GM21717 (cell line): ENCODE measurements around the gene UBE2J2.

ENCODE experiments used
- ATAC-seq: cut with Tn5 transposase; IDR thresholded peaks from one replicate; pipeline ENCODE4 v1.9.1; 2021; ENCODE audit warnings: mild to moderate bottlenecking, moderate library complexity; ENCODE audit not compliant: unreplicated experiment

Gene UBE2J2

GRCh38 chr1:1242461-1243265 lies 31.0 kb downstream of the UBE2J2 start:
- ATAC-seq, result no peak

DNA sequence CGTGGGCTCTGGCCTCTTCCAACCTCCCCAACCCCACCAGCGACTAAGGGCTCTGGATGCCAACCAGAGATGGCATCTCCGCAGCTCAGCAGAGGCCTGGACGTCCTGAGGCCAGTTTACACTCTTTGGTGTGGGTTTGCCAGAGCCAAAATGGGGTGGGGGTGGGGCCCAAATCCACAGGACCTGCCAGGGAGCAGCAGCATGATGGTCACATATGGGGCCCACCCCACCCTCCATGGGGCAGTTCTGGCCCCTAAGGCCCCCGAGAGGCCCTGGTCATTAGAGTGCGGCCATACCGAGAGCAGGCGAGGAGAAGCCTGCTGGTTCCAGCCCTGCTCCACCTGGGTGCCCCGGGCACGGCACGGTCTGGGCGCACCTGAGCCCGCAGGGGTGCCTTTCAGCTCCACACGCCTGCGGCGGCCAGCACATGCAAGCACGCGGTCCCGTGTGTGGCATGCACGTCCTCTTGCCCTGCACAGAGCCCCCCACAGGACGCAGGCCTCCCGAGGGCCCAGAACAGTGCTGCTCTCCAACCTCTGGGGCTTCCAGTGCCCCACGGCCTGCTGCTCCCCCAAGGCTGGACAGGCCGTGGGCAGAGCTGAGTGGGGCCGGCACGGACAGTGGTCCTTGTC lies 31.9 kb downstream of the UBE2J2 start:
- ATAC-seq, result no peak

GRCh38 chr1:1240822-1241587 lies 32.6 kb downstream of the UBE2J2 start:
- ATAC-seq, result no peak

GRCh38 chr1:1240348-1240732 lies 33.3 kb downstream of the UBE2J2 start:
- no peak for ATAC-seq

DNA sequence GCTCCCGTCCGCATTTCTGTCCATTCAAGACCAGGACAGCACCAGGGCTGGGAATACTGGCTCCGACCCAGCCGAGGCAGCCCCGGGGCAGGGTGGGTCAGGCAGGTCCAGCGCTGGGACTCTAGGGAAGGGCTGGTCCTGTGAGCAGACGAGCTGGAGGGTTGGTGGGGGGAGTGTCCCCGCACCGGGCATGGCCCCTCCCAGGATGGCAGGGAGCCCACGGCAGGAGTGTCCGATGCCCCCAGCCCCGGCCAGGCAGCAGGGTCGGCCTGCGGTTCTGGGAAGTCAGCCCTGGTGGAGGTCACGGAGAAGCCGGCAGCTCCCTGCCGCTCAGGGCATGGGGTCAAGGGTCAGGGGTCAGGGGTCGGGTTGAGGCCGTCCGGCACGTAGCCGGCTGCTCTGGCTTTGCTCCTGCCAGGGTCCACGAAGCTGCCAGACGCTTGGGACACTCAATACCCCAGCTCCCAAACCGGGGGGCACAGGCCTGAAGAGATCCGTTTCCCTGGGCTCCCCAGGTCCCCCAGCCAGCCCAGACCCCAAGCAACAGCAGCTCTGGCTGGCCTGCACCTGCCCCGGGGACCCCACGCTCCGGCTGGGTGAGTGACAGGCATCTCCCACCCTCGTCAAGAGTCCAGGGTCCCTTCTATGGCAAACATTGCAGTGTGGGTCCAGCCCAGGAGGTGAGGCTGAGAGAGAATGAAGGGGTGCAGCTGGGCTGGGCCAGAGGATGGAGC lies 33.9 kb downstream of the UBE2J2 start:
- ATAC-seq, result no peak

GRCh38 chr1:1239227-1239613 lies 34.4 kb downstream of the UBE2J2 start:
- ATAC-seq, result no peak

DNA sequence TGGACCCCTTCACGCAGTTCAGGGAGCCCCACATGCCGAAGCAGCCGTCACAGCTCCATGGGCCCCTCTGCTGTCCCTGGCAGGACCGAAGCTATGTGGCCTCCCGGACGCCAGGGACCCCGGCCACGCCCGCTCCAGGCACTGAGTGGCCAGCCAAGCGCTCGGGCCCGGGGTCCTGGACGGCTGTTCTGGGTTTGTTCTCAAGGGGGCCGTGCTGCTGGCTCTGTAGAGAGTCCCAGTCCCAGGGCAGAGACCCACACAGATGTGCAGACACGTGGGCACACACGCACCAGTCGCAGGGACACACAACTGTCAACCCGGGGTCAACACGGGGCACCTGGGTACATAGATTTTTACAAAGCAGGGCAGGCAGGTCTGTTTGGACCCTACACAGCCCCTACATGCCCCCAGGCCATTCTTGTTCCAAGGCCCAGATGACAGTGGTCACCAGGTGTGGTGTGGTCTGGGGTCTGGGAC lies 34.9 kb downstream of the UBE2J2 start:
- ATAC-seq, result no peak

DNA sequence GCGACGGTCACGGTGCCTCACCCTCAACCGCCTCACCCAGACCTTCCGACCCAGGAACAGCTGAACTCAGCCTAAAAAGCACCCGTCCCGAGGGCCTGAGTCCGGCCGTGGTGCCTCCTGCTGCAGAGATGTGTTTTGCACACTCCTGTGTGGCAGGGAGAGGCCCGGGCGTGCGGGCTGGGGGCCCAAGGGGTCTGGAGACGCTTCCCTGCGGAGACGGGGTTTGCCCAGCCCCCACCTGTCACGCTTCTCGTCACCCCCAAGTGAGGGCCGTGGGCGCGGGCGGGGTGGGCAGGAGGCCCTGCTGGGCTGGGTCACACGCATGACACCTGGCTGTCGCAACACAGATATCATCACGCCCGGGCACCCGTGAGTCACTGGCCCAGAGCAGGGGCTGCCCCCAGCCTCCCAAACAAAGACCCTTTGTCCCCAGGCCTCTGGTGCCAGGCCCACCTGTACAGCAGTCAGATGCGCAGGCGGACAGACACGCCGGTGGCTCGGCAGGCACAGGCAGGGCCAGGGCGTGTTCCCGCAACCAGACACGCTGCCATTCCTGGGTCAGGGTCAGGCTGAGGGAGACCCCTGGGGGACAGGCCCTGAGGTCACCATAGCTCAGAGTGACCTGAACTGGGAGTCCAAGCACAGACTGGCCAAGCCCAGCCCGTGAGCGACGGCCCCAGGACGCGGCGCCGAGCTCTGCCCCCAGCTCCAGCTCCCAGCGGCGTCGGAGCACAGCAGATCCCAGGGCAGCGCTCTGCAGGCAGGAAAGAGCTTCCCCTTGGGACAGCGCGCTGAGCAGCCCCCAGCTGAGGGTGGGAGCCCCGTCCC lies 35.6 kb downstream of the UBE2J2 start:
- no peak for ATAC-seq

- ATAC-seq, result no peak
These were observed 36.4 kb downstream of the UBE2J2 start for GRCh38 chr1:1236945-1237873.

DNA sequence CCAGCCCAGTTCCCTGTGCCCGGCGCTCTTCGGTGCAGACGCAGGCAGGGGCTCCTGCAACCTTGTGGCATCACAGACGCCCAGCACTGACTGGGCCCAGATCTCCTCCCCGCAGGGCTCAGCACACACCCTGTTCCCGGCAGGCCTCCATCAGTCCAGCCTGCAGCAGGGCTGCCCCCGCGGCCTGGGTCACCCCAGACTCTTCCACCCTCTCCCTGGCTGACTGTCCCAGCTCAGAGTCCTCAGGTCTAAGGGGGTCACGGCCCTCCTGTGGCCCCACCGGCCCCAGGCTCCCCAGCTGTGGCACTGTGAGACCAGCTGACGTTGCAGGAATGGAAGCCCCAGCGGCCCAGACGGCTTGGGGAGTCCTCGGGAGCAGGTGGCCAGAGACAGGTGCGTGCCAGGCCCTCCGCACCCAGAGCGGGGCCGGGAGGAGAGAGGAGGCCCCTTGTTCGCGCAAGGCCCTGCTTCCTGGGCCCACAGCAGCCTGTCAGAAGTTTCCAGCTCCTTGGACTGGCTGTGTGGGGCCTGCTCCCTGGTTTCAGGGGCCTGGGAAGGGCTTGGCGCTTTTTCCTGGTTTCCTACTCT lies 37.4 kb downstream of the UBE2J2 start:
- no peak for ATAC-seq

- ATAC-seq, result no peak
These were observed 38.5 kb downstream of the UBE2J2 start for GRCh38 chr1:1235016-1235744.

DNA sequence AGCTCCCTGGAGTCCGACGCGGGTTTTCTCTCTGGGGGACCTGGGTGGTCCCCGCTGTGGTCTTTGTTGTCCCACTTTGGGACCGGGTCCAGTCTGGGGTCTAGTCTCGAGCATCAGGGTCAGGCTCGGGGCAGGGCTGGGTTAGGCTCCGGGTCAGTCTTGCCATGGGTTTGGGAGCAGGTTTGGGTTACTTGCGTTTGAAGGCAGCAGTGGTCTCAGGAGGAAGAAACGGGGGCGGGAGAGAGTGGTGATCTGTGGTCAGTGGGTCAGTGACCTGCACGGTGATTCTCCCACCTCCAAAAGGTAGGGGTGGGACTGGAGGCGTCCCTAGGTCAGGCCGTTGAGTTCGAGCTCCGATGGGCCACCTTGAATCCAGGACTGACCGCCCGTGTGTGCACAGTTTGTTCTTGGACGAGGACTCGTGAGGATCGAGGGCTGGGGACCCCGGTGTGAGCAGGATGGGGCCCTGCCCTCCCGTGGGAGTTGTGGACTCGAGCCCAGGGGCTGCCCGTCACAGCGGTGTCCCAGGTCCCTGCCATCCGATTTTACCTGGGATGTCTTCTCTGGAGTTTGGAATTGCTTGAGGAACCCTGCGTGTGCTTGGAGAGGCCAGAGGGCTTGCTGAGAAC lies 39.4 kb downstream of the UBE2J2 start:
- ATAC-seq, result no peak

DNA sequence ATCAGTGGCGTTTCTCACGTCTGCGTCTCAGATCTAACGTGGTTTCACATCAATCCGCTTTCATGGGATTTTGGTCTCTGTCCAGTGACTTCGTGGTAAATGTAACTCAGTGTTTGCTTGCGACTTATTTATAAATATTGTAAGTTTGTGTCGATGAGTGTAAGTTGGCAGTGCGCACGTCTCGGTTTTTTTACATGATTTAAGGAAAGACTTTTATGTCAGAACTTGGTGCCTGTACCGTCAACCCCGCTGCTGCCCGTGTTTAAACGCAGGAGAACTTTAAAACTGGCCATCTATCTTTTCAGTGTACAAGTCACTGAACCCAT lies 40.1 kb downstream of the UBE2J2 start:
- no peak for ATAC-seq

- no peak for ATAC-seq
These were observed 40.7 kb downstream of the UBE2J2 start for GRCh38 chr1:1232796-1233566.

GRCh38 chr1:1232208-1232795 lies 41.4 kb downstream of the UBE2J2 start, which contains the start of gene B3GALT6:
B3GALT6 (plus strand) TSS chr1:1232237; CDS start chr1:1232279, 42 bp downstream.
- peak; percentile 5 for ATAC-seq

GRCh38 chr1:1231400-1232207 lies 42.0 kb downstream of the UBE2J2 start, which contains the start of gene SDF4:
SDF4 (minus strand) TSS chr1:1232001; CDS start chr1:1228772, 3,229 bp downstream.
- peak; percentile 73 for ATAC-seq
